Loucy (cell line): ENCODE data around the gene CELF4.

ENCODE experiments used
- CTCF ChIP-seq: fragments of 200-600 bp; sonication (generic); conservative IDR thresholded peaks from 2 replicates; pipeline ENCODE4 v1.5.1; 2014; ENCODE audit warnings: mild to moderate bottlenecking, antibody characterized with exemption, low read length
- EZH2phosphoT487 ChIP-seq: fragments of 200-600 bp; IDR thresholded peaks from 2 replicates; pipeline ENCODE4 v1.6.1; 2018; ENCODE audit warnings: antibody characterized with exemption, mild to moderate bottlenecking, moderate library complexity, borderline replicate concordance

GRCh38 chr18:37546651-37547050 lies 18.9 kb downstream of the CELF4 start:
- no peak for TF ChIP-seq CTCF
- no peak for TF ChIP-seq EZH2phosphoT487
